Endothelial cell of hepatic sinusoid (primary cell): ENCODE measurements around the gene CHIC1.
"Not testable (repeated sequence)": the region's sequence is repeated elsewhere in the genome, so short reads cannot be mapped to it uniquely, and the experiment has no call there.

Experiments used
- in situ Hi-C: cut with HindIII; loops from 2 replicates; pipeline ENCODE4 v1.10.0; 2017; ENCODE audit warnings: low sequenced_read_pairs

Gene CHIC1

DNA sequence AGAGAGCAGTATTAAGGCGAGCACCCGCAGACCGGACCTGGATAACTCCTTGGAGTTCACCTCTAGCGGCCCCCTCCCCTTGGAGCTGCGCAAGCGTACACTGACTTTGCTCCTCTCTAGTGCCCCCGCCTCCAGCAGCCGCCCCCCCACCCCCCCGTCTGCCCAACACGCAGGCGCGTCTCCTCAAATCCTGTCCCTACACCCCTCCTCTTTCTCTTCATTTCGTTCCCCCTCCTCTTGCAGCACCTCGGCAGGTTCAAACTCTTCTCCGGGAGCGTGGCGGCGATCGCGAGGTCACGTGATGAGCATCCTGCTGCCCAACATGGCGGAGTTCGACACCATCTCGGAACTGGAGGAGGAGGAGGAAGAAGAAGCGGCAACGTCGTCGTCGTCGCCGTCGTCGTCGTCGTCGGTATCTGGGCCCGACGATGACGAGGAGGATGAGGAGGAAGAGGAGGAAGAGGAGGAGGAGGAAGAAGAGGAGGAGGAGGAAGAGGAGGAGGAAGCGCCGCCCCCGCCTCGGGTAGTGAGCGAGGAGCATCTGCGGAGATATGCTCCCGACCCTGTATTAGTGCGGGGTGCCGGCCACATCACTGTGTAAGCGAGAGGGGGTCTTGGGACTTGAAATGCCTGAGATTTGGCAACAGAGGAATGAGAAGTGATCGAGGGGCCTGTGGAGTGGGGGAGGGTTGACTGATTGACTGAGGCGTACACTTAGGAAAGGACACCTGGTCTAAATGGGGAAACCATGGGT lies at the start of gene CHIC1:
CHIC1 (plus strand) TSS at position 214 of the 754 bp plus-strand sequence; CDS start at position 302, 88 bp downstream.
- in situ Hi-C loops: no loop called here

DNA sequence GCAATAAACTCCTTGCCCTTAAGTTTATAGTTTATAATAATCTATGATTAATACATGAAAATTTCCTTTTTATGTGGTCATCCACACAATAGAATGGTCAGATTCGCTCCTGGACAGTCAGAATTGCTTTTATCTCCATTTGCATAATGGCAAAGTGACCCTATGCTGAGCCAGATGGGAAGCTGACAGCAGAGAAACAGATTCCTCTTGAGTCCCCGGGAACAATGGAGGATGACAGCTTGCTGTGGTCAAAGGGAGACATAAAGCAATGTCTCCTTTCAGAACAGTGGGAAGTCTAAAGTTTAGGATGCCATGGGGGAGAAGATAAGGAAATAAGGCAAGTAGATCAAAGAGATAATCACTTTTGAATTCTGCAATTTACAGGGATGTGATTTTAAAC lies 40.2 kb upstream of the CHIC1 start:
- in situ Hi-C loops: not testable (repeated sequence)

DNA sequence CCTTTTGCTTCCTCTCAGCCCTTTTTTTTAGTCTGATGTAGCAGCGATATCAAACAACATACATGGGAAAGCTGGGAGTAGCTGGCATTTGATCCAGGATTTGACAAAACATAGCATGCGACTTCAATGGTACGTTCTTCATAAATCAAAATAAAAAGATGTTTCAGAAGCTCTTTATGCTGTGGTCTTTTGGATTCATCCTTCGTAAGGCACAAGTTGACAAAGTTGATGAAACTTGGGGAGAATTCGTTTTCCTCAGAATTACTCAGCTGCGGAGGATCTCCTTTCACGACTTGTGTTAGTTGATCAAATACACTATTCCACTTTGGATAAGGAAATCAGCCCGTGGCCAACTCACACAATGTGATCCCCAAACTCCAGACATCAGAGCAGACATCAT lies 38.1 kb upstream of the CHIC1 start:
- in situ Hi-C loops: no loop called here

DNA sequence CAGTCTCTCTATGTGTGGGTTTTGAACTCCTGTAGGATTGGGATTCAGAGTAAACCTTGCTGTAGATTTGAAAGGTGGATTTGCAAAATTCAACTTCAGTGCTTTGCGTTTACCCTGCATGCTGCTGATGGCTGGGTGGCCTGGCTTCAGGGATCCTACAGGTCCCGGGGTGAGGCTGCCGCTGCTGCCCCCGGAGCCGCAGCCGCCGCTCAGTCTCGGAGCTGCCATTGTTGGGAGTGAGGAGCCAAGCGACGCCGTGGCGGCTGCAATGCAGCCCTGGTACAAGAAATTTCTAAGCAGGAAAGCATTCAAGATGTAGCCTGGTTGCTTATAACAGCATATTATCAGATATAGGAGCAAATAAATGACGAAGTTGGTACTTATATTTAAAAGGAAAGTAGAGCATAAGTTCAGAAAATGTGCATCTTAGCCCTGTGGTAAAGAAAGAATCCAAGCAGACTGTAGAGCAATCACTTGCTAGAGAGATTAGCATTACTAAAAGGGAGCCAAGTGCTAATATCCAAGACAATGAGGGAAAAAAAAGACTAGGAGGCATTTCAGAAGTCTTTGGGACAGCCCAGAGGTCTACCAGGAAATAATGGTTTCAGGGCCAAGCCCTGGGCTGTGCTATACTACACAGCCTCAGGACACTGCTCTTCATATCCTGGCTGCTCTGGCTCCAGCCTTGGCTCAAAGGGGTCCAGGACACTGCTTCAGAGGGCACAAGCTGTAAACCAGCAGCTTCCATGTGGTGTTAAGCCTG lies 36.9 kb upstream of the CHIC1 start:
- in situ Hi-C loops: no loop called here

DNA sequence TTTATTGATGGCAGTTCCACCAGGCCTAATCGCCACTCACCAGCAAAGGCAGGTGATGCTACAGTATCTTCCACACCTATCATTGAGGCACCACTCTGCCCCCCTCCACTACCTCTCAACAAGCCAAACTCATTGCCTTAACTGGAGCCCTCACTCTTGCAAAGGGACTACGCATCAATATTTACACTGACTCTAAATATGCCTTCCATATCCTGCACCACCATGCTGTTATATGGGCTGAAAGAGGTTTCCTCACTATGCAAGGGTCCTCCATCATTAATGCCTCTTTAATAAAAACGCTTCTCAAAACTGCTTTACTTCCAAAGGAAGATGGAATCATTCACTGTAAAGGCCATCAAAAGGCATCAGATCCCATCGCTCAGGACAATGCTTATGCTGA lies 31.3 kb upstream of the CHIC1 start:
- in situ Hi-C loops: not testable (repeated sequence)

DNA sequence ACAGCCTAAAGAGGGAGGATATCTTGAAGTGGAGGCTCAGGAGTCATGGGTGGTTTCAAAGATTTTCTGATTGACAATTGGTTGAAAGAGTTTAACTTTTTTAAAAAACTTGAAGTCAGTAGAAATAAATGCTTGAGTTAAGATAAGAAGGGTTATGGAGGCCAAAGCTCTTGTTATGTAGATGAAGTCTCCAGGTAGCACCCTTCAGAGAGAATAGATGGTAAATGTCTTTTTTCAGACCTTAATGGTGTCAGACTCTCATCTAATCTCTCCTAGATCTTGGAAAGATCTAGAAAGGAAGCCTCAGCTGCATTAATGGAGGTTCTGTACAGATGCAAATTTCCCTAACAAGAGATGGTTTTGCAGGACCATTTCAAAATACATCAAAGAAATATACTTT lies 6.8 kb upstream of the CHIC1 start:
- in situ Hi-C loops: no loop called here

DNA sequence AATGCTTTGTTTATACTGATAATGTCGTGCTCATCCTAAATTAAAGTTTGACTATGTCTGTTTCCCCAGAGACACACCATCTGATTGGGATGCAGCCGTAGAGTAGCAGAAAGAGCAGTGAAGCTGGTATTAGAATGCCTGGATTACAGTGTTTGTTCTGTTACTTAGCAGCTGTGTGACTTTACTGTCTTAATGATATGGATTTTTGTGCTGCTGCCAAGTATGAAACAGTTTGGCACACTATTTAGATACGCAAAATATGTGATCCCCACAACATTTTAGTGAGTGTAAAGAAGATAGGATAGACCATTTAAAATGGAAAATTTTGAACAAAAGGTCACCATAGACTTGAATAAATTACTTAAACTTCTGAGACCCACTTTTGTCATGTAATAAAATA lies 1.2 kb upstream of the CHIC1 start:
- in situ Hi-C loops: no loop called here

DNA sequence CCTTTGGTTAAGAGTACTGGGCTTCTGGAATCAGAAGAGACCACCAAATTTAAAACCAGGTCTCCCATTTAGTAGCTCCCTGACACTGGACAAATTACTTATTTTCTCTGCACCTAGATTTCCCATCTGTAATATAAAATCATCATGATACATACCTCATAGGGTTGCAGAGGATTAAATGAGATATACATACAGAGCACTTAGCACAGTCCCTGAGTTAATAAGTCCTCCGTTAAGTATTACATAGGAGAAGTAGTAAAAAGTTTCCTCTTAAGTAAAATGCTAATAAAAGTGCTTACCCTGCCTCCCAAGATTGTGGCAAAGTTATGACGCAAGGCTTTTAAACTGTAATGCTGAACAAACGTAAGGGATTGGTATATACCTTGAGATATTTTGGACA lies 539 bp upstream of the CHIC1 start:
- in situ Hi-C loops: no loop called here

DNA sequence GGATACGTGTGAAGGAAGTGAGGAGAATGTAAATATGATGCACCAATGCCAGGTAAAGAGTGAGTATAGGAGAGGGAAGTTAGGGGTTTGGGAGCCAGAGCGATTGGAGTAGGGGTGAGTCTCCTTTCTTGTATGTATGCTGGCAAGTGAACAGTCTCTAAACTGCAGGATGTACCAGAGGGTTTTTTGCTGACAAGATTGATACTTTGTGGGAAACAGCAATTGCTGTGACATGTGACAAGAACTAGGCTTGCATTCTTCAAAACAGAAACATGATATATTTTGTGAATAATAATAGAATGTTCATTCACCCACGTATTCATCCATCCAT lies 706 bp downstream of the CHIC1 start:
- in situ Hi-C loops: no loop called here

DNA sequence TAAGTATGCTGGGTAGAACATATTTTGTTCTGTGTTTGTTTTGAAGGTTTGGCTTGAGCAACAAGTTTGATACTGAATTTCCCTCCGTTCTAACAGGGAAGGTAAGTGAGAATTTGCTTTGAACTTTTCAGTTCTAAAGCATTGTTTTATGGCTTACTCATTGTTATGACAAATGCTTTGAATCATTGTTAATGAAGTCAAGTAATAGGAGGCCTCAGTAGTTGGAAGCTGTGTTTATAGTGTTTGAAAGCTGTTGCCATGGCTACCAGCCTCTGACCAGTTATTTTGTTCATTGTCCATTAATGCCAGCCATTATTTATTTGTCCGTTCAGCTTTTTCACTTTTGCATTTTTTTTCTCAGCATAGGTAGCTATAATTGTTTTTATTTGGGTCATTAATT lies 14.4 kb downstream of the CHIC1 start:
- in situ Hi-C loops: no loop called here

DNA sequence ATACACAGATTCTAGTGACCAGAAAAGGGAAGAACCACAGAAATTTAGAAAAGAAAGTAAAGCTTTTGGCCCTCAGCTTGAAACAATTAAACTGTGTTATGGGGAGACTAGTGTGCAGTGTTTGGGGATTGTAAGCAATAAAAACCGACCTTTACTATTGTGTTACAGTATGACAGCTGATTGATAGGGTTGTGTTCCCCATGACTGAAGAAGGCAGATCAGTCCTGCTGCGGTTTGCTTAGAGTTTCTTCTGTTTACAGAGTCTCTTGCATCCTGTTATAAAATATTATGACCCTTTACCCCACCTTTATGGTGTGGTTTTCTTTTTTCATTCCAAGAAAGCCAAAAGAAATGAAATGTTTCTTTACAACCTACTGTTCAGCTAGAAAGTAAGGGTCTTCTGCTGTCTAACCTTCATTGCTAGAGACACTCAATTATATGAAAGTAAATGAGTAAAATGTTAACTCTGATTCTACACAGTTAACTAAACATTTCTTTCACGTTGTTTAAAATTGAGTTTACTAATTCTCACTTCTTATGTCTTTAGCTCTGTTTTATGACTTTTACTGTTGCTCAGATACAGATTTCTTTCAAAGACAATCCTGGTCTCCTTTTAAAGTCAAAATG lies 18.1 kb downstream of the CHIC1 start:
- in situ Hi-C loops: no loop called here

DNA sequence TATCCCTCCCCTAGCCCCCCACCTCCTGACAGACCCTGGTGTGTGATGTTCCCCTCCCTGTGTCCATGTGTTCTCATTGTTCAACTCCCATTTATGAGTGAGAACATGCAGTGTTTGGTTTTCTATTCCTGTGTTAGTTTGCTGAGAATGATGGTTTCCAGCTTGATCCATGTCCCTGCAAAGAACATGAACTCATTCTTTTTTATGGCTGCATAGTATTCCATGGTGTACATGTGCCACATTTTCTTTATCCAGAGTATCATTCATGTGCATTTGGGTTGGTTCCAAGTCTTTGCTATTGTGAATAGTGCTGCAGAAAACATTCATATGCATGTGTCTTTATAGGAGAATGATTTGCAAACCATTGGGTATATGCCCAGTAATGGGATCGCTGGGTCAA lies 34.8 kb downstream of the CHIC1 start:
- in situ Hi-C loops: not testable (repeated sequence)

DNA sequence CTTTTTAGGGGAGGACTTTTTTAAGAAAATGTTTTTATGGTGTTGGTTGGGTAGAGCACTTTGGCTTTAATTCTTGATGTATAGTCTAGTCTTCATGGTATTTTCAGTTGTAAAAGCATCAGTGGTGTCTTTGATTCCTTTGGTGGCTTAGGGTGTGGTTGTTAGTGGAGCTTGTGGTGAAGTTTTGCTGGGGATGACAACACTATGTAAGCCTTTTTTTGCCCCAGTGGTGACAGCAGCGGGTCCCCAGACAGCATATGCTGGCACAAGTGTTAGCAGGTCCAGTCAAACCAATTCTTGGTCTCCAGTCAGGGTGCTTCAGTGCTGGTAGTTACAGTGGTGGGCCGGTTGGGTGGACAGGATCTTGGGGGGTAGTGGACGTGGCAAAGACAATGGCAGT lies 52.0 kb downstream of the CHIC1 start:
- in situ Hi-C loops: no loop called here

DNA sequence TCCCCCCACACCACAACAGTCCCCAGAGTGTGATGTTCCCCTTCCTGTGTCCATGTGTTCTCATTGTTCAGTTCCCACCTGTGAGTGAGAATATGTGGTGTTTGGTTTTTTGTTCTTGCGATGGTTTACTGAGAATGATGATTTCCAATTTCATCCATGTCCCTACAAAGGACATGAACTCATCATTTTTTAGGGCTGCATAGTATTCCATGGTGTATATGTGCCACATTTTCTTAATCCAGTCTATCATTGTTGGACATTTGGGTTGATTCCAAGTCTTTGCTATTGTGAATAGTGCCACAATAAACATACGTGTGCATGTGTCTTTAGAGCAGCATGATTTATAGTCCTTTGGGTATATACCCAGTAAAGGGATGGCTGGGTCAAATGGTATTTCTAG lies 78.7 kb downstream of the CHIC1 start:
- in situ Hi-C loops: not testable (repeated sequence)

DNA sequence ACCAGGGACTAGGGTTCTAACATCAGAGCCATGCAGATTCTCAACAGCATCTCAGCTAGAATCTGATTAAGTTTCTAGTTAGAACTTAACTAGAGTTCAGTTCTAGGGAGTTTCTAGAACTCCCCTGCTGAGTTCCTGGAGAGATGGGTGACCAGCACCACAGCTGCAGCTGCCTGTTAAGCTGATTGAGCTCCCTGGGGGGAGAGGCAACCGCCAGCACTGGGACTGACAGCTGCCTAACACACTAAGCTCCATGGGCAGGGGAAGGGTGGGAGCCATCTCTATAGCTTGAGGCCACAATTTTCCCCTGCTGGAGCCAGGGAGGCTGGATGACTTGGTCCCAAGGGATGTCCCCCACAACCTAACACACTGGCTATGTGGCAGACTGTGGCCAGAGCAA lies 84.2 kb downstream of the CHIC1 start:
- in situ Hi-C loops: no loop called here

DNA sequence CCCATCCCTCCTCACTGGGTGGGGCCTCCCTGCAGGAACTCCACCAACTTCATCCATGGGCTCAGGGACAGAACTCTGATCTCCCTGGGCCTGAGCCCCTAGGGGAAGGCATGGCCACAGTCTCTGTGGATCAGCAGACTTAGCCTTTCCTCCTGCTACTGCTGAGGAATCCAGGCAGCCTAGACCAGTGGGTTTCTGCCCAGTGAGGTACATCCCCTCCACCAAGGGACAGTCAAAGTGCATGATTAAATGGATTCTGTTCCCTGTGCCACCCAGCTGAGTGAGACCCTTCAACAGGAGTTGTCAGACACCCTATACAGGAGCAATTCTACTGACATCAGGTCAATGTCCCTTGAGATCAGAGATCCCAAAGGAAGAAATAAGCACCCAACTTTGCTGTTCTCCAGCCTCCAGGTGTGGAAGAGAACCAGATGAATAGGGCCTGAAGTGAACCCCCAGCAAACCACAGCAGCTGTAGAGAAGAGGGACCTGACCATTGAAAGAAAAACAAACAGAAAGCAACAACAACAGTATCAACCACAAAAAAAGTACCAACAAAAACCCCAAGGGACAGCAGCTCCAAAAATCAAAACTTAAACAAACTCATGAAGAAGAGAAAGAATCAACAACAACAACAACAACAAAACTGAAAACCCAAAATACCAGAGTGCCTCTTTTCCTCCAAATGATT lies 84.8 kb downstream of the CHIC1 start:
- in situ Hi-C loops: no loop called here

DNA sequence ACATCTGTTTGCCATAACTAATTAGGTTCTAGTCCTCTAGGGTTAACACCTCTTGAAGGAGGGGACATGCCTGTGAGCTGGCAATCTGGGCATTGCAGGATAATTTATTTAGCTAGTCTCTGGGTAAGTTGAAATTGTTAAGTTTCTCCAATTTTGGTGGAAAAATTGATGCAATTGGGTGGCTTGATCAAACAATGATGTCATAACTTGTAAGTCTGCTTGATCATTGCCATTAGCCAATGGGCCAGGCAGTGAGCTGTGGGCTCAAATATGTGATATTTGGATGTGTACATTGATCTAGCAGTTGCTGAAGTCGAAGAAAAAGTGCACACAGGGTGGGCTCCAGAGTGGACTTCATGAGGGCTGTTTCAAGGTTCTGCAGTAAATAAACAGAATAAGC lies 98.3 kb downstream of the CHIC1 start:
- in situ Hi-C loops: not testable (repeated sequence)

DNA sequence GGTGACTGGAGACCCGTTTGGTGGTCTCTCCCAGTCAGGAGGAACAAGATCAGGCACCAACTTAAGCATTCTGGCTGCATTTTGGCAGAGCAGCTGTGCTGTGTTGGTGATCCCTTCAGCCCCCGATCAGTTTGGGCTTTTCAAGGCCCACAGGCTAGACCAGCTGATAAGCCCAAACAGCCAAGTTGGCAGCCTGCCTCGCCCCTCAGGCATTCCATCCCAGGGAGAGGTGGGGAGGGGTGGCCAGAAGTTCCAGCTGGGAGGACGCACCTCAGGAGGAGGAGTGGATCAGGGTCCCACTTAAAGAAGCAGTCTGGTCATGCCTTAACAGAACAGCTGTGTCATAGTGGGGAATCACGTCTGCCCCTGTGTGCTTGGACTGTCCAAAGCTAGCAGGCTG lies 105.8 kb downstream of the CHIC1 start:
- in situ Hi-C loops: no loop called here

DNA sequence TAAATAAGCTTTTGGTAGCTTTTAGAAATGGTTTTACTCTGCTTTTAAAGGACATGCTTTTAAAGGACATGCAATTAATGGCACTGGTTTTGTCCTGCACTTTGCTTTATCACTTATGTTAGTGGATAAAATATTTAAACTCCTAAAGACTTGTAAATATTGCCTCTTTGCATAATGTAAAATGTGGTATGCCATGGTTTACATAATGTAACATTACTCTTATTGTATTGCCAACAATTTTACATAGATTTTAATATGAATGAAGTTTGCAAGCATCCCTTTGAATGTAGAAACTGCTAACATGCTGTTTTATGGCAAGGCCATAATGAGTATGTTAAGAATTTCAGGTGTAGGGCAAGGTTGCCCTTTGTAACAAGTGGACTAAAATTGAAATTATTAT lies 118.4 kb downstream of the CHIC1 start:
- in situ Hi-C loops: no loop called here

DNA sequence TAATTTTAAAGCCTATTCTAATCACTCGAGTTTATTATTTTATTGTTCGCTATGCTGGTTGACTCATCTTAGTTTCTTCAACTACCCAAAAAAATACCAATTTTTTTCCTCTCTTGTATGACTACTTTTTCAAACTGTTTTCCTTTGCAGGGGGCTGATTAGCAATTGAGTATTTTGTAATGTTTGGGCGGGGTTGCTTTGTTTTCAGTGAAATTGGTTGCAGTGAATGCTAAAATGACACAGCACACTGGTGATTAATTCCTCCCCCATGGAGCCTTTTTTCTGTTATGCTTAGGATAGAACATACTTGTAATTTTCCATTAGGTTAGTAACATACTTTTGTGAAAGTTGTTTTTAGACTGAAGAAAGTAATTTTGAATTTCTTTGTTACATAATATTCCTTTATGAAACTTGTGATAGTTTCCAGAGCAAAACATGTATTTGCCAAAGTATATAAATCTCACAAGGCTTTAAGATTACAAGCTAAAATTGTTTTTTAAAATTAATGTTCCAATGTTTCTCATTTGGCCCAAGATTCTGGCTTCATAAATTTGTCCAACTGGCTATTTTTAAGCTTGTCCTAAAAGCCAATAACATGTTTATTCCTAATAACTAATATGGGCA lies 120.4 kb downstream of the CHIC1 start:
- in situ Hi-C loops: no loop called here

DNA sequence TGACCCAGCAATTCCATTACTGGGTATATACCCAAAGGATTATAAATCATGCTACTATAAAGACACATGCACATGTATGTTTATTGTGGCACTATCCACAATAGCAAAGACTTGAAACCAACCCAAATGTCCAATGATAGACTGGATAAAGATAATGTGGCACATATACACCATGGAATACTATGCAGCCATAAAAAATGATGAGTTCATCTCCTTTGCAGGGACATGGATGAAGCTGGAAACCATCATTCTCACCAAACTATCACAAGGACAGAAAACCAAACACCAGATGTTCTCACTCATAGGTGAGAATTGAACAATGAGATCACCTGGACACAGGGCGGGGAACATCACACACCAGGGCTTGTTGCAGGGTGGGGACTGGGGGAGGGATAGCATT lies 144.0 kb downstream of the CHIC1 start:
- in situ Hi-C loops: not testable (repeated sequence)
